ENCODE results near the gene CDC42BPA.

Gene CDC42BPA

DNA sequence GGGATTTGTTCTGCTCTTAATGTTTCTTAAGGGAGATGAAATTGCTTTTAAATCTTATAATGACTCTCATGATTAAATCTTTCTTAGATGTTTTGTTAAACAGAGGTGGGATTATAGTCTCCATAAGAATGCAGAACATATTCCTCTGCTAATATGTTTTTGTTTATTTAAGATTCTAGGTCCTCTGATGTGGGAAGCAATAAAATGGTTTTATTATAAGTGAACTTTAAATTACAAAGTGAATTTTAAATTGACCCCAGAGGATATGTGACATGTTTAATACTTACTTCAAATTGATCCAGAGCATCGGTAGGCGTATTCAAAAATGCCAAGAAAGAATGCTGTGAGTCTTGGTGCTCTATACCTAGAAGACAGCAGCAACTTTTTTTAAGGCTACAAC lies 248.8 kb downstream of the CDC42BPA start:
- POLR2A ChIA-PET = no interaction called here
- DNase-seq (ENCODE audit: extremely low spot score) = no peak
- no peak for TF ChIP-seq L3MBTL2 (conservative IDR thresholded peaks at IDR 0.05)
- TF ChIP-seq FOXA1 (IDR thresholded peaks at IDR 0.05) = no peak
- CTCF ChIA-PET = no interaction called here

DNA sequence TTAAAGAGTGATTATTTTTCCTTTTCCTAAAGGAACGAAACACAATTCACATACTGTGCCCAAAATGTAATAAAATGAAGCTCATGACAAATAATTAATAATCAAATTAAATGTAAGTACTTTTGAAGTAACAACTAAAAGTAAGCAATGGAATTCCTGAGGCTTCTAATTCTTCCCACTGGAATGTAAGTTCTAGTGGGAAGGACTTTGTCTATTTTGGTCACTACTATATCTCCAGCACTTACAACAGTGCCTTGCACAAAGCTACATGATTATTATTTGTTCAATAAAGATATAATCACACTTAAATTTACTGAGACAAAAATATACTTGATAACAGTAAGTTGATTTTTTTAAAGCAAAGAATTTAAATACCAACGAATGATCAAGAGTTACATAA lies 249.4 kb downstream of the CDC42BPA start:
- DNase-seq (ENCODE audit: extremely low spot score) = no peak
- CTCF ChIA-PET = no interaction called here
- POLR2A ChIA-PET = no interaction called here
- TF ChIP-seq ZNF384 (IDR thresholded peaks at IDR 0.05) (no peak), SUZ12 (IDR thresholded peaks at IDR 0.05) (no peak), TARDBP (IDR thresholded peaks at IDR 0.05) (no peak), LEF1 (IDR thresholded peaks at IDR 0.05; ENCODE audit: borderline replicate concordance) (no peak), FOXK2 (IDR thresholded peaks at IDR 0.05) (no peak), HDGF (IDR thresholded peaks at IDR 0.05; ENCODE audit: borderline replicate concordance) (no peak), CTBP1 (IDR thresholded peaks at IDR 0.05; ENCODE audit: borderline replicate concordance) (no peak), ARNT (IDR thresholded peaks at IDR 0.05) (no peak), BHLHE40 (IDR thresholded peaks at IDR 0.05; ENCODE audit: borderline replicate concordance) (no peak), FOXM1 (IDR thresholded peaks at IDR 0.05; ENCODE audit: borderline replicate concordance) (no peak)
- TF ChIP-seq, protein P1, sequence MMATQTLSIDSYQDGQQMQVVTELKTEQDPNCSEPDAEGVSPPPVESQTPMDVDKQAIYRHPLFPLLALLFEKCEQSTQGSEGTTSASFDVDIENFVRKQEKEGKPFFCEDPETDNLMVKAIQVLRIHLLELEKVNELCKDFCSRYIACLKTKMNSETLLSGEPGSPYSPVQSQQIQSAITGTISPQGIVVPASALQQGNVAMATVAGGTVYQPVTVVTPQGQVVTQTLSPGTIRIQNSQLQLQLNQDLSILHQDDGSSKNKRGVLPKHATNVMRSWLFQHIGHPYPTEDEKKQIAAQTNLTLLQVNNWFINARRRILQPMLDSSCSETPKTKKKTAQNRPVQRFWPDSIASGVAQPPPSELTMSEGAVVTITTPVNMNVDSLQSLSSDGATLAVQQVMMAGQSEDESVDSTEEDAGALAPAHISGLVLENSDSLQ (IDR thresholded peaks at IDR 0.05) = no peak

DNA sequence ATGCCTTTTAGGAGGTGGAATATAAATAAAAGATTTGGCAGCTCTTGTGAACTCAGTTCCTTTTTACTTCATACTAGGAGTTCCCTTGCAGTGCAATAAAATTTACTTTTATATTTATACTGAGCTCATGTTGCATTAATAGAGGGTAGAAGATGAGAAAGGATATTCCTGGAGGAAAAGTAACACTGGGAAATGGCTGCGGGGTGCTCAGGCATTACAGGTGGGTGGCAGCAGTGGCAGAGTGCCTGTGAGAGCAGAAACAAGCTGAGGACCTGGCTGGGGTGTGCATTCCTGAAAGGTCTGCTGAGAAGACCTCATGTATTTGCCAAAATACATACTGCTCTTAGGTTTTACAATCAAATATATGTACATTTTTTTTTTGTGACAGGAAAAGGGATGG lies 251.3 kb downstream of the CDC42BPA start:
- CTCF ChIA-PET = no interaction called here
- TF ChIP-seq LEF1 (IDR thresholded peaks at IDR 0.05; ENCODE audit: borderline replicate concordance) (no peak), CTBP1 (IDR thresholded peaks at IDR 0.05; ENCODE audit: borderline replicate concordance) (no peak), SP1 (IDR thresholded peaks at IDR 0.05) (no peak), ZNF384 (IDR thresholded peaks at IDR 0.05) (no peak), ARNT (IDR thresholded peaks at IDR 0.05) (no peak), L3MBTL2 (conservative IDR thresholded peaks at IDR 0.05) (no peak), SUZ12 (IDR thresholded peaks at IDR 0.05) (no peak), FOXM1 (IDR thresholded peaks at IDR 0.05; ENCODE audit: borderline replicate concordance) (no peak), BHLHE40 (IDR thresholded peaks at IDR 0.05; ENCODE audit: borderline replicate concordance) (no peak), HDGF (IDR thresholded peaks at IDR 0.05; ENCODE audit: borderline replicate concordance) (no peak), FOXA1 (IDR thresholded peaks at IDR 0.05) (no peak), TARDBP (IDR thresholded peaks at IDR 0.05) (no peak)
- TF ChIP-seq, protein P1 (IDR thresholded peaks at IDR 0.05) = no peak
- no peak for DNase-seq (ENCODE audit: extremely low spot score)
- POLR2A ChIA-PET = no interaction called here

DNA sequence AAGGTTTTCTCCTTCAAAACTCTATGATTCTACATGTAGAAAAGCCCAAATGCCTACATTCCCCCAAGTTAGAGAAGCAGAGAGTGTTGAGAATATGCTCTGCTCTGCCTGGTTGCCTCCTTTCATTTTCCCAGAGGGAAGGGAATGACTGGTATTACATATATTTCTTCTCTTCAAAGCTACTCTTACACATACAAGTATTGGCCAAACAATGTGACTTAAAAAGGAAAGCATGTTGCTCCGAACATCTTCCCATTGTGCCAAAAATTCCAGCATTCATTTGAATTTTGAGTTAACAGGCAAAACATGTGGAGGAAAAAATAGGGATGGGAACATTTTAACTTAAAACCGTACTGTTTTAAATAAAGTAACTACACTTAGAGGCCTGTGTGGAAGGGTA lies 253.0 kb downstream of the CDC42BPA start:
- POLR2A ChIA-PET = no interaction called here
- CTCF ChIA-PET = no interaction called here
- no peak for DNase-seq (ENCODE audit: extremely low spot score)

DNA sequence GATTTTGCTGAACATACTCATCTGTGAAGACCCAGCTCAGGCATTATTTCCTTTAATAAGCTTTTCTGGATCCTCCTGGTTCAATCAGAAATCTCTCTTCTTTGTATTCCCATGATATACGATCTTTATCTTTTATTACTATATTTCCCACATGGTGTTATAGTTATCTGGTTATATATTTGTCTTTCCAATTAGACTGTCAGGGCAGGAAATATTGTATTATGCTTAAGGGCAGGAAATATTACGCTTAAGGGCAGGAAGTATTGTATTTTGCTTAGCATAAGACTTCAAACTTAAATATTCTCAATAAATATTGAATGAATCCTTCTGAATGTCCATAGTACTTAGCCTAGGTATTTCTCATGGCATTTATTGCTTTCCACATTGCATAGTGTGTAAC lies 256.0 kb downstream of the CDC42BPA start:
- CTCF ChIA-PET = no interaction called here
- no peak for DNase-seq (ENCODE audit: extremely low spot score)
- TF ChIP-seq SUZ12 (IDR thresholded peaks at IDR 0.05) = no peak
- TF ChIP-seq CTBP1 (IDR thresholded peaks at IDR 0.05; ENCODE audit: borderline replicate concordance) = no peak
- TF ChIP-seq, protein P1 (IDR thresholded peaks at IDR 0.05) = no peak
- TF ChIP-seq TARDBP (IDR thresholded peaks at IDR 0.05) = no peak
- TF ChIP-seq NFRKB (IDR thresholded peaks at IDR 0.05) = no peak
- no peak for TF ChIP-seq BHLHE40 (IDR thresholded peaks at IDR 0.05; ENCODE audit: borderline replicate concordance)
- no peak for TF ChIP-seq ELF4 (IDR thresholded peaks at IDR 0.05)
- TF ChIP-seq ARNT (IDR thresholded peaks at IDR 0.05) = no peak
- TF ChIP-seq FOXM1 (IDR thresholded peaks at IDR 0.05; ENCODE audit: borderline replicate concordance) = no peak
- TF ChIP-seq ZNF384 (IDR thresholded peaks at IDR 0.05) = no peak
- no peak for TF ChIP-seq FOXK2 (IDR thresholded peaks at IDR 0.05)
- no peak for TF ChIP-seq LEF1 (IDR thresholded peaks at IDR 0.05; ENCODE audit: borderline replicate concordance)
- no peak for TF ChIP-seq FOXA1 (IDR thresholded peaks at IDR 0.05)
- POLR2A ChIA-PET = no interaction called here

More for the DNA sequence above, 253.0 kb downstream of the CDC42BPA start:
- no peak for TF ChIP-seq NFRKB (IDR thresholded peaks at IDR 0.05)
- TF ChIP-seq CTBP1 (IDR thresholded peaks at IDR 0.05; ENCODE audit: borderline replicate concordance) = no peak
- TF ChIP-seq, protein P1 (IDR thresholded peaks at IDR 0.05) = no peak
- no peak for TF ChIP-seq BHLHE40 (IDR thresholded peaks at IDR 0.05; ENCODE audit: borderline replicate concordance)
- no peak for TF ChIP-seq ARNT (IDR thresholded peaks at IDR 0.05)

DNA sequence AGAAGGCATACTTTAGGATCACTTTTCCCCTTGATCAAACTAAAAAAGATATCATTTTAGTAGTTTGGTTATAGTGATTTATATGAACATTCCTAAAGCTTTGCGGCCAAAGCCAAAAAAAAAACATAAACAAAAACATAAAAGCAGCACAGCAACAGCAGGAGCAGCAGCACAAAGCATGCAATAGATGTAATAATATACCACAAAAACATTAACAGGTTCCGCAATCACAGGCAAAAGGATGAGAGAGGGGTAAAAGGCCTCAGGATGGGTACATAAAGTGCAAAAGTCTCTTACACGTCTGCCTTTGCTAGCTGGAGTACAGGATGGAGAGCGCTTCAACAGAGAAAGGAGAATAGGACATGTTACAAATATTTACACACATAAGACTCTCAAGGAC lies 259.2 kb downstream of the CDC42BPA start:
- CTCF ChIA-PET = interaction anchor here (0.6 kb wide), 1 partner anchor 199 kb away, joined by 4 read pairs; no protein-coding TSS in a partner anchor
- TF ChIP-seq FOXK2 (IDR thresholded peaks at IDR 0.05) = no peak
- TF ChIP-seq LEF1 (IDR thresholded peaks at IDR 0.05; ENCODE audit: borderline replicate concordance) = no peak
- TF ChIP-seq L3MBTL2 (conservative IDR thresholded peaks at IDR 0.05) = no peak
- no peak for TF ChIP-seq SP1 (IDR thresholded peaks at IDR 0.05)
- no peak for TF ChIP-seq HDGF (IDR thresholded peaks at IDR 0.05; ENCODE audit: borderline replicate concordance)
- TF ChIP-seq CTBP1 (IDR thresholded peaks at IDR 0.05; ENCODE audit: borderline replicate concordance) = no peak
- no peak for TF ChIP-seq SUZ12 (IDR thresholded peaks at IDR 0.05)
- TF ChIP-seq, protein P1 (IDR thresholded peaks at IDR 0.05) = no peak
- no peak for TF ChIP-seq TARDBP (IDR thresholded peaks at IDR 0.05)
- TF ChIP-seq FOXA1 (IDR thresholded peaks at IDR 0.05) = no peak
- TF ChIP-seq ARNT (IDR thresholded peaks at IDR 0.05) = no peak
- DNase-seq (ENCODE audit: extremely low spot score) = no peak
- POLR2A ChIA-PET = no interaction called here
